ENCODE data around the gene RGS1. TPM values are rescaled to one million over a fixed set of nuclear protein-coding genes. Genes with fewer than 3 reads are reported as not detected.

Gene RGS1
- total RNA-seq, 1 donor from 2014 or later, result 0.74 TPM

GRCh38 chr1:192555399-192555798, 20.2 kb upstream of the RGS1 start:
- no peaks in the 10 kb centered on the region for H3K36me3 ChIP-seq
- intact Hi-C loops (cut with micrococcal nuclease), result no loop called here
- no peaks in the 10 kb centered on the region for H3K4me1 ChIP-seq
- TF ChIP-seq, protein P1, sequence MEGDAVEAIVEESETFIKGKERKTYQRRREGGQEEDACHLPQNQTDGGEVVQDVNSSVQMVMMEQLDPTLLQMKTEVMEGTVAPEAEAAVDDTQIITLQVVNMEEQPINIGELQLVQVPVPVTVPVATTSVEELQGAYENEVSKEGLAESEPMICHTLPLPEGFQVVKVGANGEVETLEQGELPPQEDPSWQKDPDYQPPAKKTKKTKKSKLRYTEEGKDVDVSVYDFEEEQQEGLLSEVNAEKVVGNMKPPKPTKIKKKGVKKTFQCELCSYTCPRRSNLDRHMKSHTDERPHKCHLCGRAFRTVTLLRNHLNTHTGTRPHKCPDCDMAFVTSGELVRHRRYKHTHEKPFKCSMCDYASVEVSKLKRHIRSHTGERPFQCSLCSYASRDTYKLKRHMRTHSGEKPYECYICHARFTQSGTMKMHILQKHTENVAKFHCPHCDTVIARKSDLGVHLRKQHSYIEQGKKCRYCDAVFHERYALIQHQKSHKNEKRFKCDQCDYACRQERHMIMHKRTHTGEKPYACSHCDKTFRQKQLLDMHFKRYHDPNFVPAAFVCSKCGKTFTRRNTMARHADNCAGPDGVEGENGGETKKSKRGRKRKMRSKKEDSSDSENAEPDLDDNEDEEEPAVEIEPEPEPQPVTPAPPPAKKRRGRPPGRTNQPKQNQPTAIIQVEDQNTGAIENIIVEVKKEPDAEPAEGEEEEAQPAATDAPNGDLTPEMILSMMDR (IDR thresholded peaks at IDR 0.05; ENCODE audit: borderline replicate concordance), result no peak
- H3K4me3 ChIP-seq, result no peak overlapping the region
- no peak overlapping the region for H3K27ac ChIP-seq (replicated peaks)
- no peaks in the 10 kb centered on the region for H3K27me3 ChIP-seq (ENCODE audit: low read depth)
- H3K9me3 ChIP-seq (replicated peaks), result no peaks in the 10 kb centered on the region
- no peak for DNase-seq

DNA sequence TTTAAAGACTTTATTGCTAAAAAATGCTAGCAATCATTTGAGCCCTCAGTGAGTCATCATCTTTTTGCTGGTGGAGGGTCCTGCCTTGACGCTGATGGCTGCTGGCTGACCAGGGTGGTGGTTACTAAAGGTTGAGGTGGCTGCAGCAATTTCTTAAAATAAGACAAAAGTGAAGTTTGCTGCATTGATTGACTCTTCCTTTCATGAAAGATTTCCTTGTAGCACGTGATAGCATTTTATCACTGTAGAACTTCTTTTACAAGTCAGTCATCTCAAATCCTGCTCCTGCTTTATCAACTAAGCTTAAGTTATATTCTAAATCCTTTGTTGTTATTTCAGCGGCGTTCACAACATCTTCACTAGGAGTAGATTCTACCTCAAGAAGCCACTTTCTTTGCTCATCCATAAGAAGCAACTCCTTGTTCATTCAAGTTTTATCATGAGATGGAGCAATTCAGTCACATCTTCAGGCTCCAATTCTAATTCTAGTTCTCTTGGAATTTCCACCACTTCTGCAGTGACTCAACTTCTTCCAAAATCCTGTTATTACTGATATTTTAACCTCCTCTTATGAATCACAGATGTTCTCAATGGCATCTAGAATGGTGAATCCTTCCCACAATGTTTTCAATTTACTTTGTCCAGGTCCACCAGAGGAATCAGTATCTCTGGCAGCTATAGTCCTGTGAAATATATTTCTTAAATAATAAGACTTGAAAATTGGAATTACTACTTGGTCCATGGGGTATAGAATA, 17.6 kb upstream of the RGS1 start:
- intact Hi-C loops (cut with micrococcal nuclease), result no loop called here
- no peaks in the 10 kb centered on the region for H3K9me3 ChIP-seq (replicated peaks)
- H3K27ac ChIP-seq (replicated peaks), result no peak overlapping the region
- DNase-seq, result no peak
- H3K4me1 ChIP-seq, result no peaks in the 10 kb centered on the region
- TF ChIP-seq, protein P1 (IDR thresholded peaks at IDR 0.05; ENCODE audit: borderline replicate concordance), result no peak
- no peaks in the 10 kb centered on the region for H3K27me3 ChIP-seq (ENCODE audit: low read depth)
- H3K36me3 ChIP-seq, result no peaks in the 10 kb centered on the region
- no peak overlapping the region for H3K4me3 ChIP-seq

DNA sequence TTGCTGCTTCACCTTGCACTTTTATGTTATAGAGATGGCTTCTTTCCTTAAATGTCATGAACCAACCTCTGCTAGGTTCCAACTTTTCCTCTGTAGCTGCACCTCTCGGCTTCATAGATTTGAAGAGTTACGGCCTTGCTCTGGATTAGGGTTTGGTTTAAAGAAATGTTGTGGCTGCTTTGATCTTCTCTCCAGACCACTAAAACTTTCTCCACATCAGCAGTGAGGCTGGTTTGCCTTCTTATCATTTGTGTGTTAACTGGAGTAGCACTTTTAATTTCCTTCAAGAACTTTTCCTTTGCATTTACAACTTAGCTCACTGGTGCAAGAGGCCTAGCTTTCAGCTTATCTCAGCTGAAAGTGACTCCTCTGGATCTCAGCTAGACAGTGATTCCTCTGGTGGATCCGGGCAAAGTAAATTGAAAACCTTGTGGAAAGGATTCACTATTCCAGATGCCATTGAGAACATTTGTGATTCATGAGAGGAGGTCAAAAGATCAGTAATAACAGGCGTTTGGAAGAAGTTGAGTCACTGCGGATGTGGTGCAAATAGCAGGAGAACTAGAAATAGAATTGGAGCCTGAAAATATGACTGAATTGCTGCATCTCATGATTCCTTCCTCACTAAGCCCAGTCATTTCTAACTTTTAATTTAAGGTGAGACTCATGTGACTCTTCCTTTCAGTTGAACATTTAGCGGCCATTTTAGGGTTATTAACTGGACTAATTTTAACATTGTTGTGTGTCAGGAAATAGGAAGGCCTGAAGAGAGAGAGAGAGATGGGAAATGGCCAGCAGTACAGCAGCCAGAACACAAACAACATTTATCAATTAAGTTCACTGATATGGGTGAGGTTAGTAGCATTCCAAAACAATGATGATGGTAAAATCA, 16.2 kb upstream of the RGS1 start:
- no peak overlapping the region for H3K27ac ChIP-seq (replicated peaks)

GRCh38 chr1:192561301-192561700, 14.3 kb upstream of the RGS1 start:
- no peaks in the 10 kb centered on the region for H3K9me3 ChIP-seq (replicated peaks)
- no peak for DNase-seq
- no peak overlapping the region for H3K27ac ChIP-seq (replicated peaks)
- intact Hi-C loops (cut with micrococcal nuclease), result no loop called here
- TF ChIP-seq, protein P1 (IDR thresholded peaks at IDR 0.05; ENCODE audit: borderline replicate concordance), result no peak
- H3K4me1 ChIP-seq, result no peaks in the 10 kb centered on the region
- no peaks in the 10 kb centered on the region for H3K36me3 ChIP-seq
- no peak overlapping the region for H3K4me3 ChIP-seq
- H3K27me3 ChIP-seq (ENCODE audit: low read depth), result no peaks in the 10 kb centered on the region

More for the DNA sequence above, 16.2 kb upstream of the RGS1 start:
- intact Hi-C loops (cut with micrococcal nuclease), result no loop called here
- H3K4me3 ChIP-seq, result no peak overlapping the region
- H3K9me3 ChIP-seq (replicated peaks), result no peaks in the 10 kb centered on the region
- DNase-seq, result no peak
- no peaks in the 10 kb centered on the region for H3K27me3 ChIP-seq (ENCODE audit: low read depth)
- no peaks in the 10 kb centered on the region for H3K4me1 ChIP-seq
- TF ChIP-seq, protein P1 (IDR thresholded peaks at IDR 0.05; ENCODE audit: borderline replicate concordance), result no peak
- H3K36me3 ChIP-seq, result no peaks in the 10 kb centered on the region

- Histone ChIP-seq H3K36me3 (no peaks in the 10 kb centered on the region), H3K27me3 (ENCODE audit: low read depth) (no peaks in the 10 kb centered on the region), H3K4me3 (no peak overlapping the region), H3K4me1 (no peaks in the 10 kb centered on the region), H3K27ac (replicated peaks) (no peak overlapping the region), H3K9me3 (replicated peaks) (no peaks in the 10 kb centered on the region)
- intact Hi-C loops (cut with micrococcal nuclease), result no loop called here
- TF ChIP-seq, protein P1 (IDR thresholded peaks at IDR 0.05; ENCODE audit: borderline replicate concordance), result no peak
- no peak for DNase-seq
These were observed 12.4 kb upstream of the RGS1 start for GRCh38 chr1:192563129-192563528.

All from left ventricle myocardium inferior (tissue), 1 donor.